PC-3 (cell line): Measurements from ENCODE around the gene CA7. TPM values are rescaled to one million over a fixed set of nuclear protein-coding genes. Genes with fewer than 3 reads are reported as not detected.

ENCODE experiments used
- ATAC-seq: fragments of 200-7000 bp; cut with Tn5 transposase; 2 replicates; pipeline ENCODE4 v1.9.1; 2020; ENCODE audit warnings: mild to moderate bottlenecking, moderate library complexity
- BruUV-seq: library from RNA; stranded (reverse); fragments of 400-500 nt; replicated peaks from 2 replicates; lab custom pipeline; 2021; lab: Mats Ljungman, UMichigan
- CTCF ChIA-PET: fragments of 300-600 bp; sonication (Branson Sonifier 250); formaldehyde crosslinking; loops from one replicate; lab custom pipeline; 2022; ENCODE audit warnings: antibody characterized with exemption; lab: Charles Lee
- POLR2A ChIA-PET: fragments of 300-600 bp; sonication (Branson Sonifier 250); formaldehyde crosslinking; loops from one replicate; lab custom pipeline; 2022; ENCODE audit warnings: antibody characterized with exemption; ENCODE audit not compliant: unreplicated experiment; lab: Charles Lee
- DNase-seq: peaks from one replicate; pipeline ENCODE4 v3.0.0-alpha.2; 2015
- H2AFZ ChIP-seq: fragments of 300-600 bp; sonication (generic); 2 replicates; pipeline ENCODE4 v1.6.0; 2016; ENCODE audit warnings: antibody characterized with exemption, low read length
- H3F3A ChIP-seq: fragments of 300-600 bp; sonication (generic); one replicate; pipeline ENCODE4 v1.6.0; 2017; ENCODE audit warnings: antibody characterized with exemption, low read length, control low read depth, mild to moderate bottlenecking; ENCODE audit not compliant: unreplicated experiment
- H3K27ac ChIP-seq: fragments of 300-600 bp; sonication (generic); 2 replicates; pipeline ENCODE4 v1.5.1; 2016; ENCODE audit warnings: mild to moderate bottlenecking, low read length
- H3K27me3 ChIP-seq: fragments of 300-600 bp; sonication (generic); 2 replicates; pipeline ENCODE4 v1.6.1; 2016; ENCODE audit warnings: low read length, mixed read lengths
- H3K36me3 ChIP-seq: fragments of 300-600 bp; sonication (generic); 2 replicates; pipeline ENCODE4 v1.6.1; 2016; ENCODE audit warnings: low read depth, mixed run types, low read length, mixed read lengths
- H3K4me1 ChIP-seq: fragments of 300-600 bp; sonication (generic); 2 replicates; pipeline ENCODE4 v1.5.1; 2016; ENCODE audit warnings: low read length; ENCODE audit not compliant: insufficient read depth
- H3K4me2 ChIP-seq: fragments of 300-600 bp; sonication (generic); 2 replicates; pipeline ENCODE4 v1.6.0; 2016; ENCODE audit warnings: low read length
- H3K4me3 ChIP-seq: fragments of 300-600 bp; sonication (generic); 2 replicates; pipeline ENCODE4 v1.5.1; 2016; ENCODE audit warnings: mild to moderate bottlenecking, low read length, mixed read lengths
- H3K79me2 ChIP-seq: fragments of 300-600 bp; sonication (generic); 2 replicates; pipeline ENCODE4 v1.6.1; 2017; ENCODE audit warnings: low read length, mixed read lengths
- H3K9ac ChIP-seq: fragments of 300-600 bp; sonication (generic); 2 replicates; pipeline ENCODE4 v1.6.0; 2016; ENCODE audit warnings: mild to moderate bottlenecking, low read length
- H3K9me2 ChIP-seq: fragments of 300-600 bp; sonication (generic); replicated peaks from 2 replicates; pipeline ENCODE4 v1.6.1; 2016; ENCODE audit warnings: mixed run types, low read length, mixed read lengths
- H3K9me3 ChIP-seq: fragments of 300-600 bp; sonication (generic); 2 replicates; pipeline ENCODE4 v1.6.1; 2016; ENCODE audit warnings: low read length, mixed read lengths
- H4K20me1 ChIP-seq: fragments of 300-600 bp; sonication (generic); 2 replicates; pipeline ENCODE4 v1.6.1; 2016; ENCODE audit warnings: low read length, mixed read lengths
- EZH2 ChIP-seq: fragments of 300-600 bp; sonication (generic); IDR thresholded peaks from one replicate; pipeline ENCODE4 v1.6.1; 2017; ENCODE audit warnings: antibody characterized with exemption, mild to moderate bottlenecking, low read length; ENCODE audit not compliant: unreplicated experiment
- EZH2phosphoT487 ChIP-seq: fragments of 300-600 bp; sonication (generic); IDR thresholded peaks from 2 replicates; pipeline ENCODE4 v1.6.1; 2018; ENCODE audit warnings: mild to moderate bottlenecking, antibody characterized with exemption, low read length, borderline replicate concordance
- intact Hi-C: fragments of 100-400 bp; cut with micrococcal nuclease; formaldehyde crosslinking; loops from 2 replicates; pipeline ENCODE4 v1.9.0; 2023
- total RNA-seq: library from RNA; depleted of rRNA; stranded (reverse); fragments of >200 nt; gene quantifications from 2 replicates; pipeline ENCODE4 v1.2.3, GENCODE V29; 2014
- TF ChIP-seq, protein P1 (sequence below): fragments of 300-600 bp; sonication (generic); conservative IDR thresholded peaks from 2 replicates; pipeline ENCODE4 v1.5.1; 2017; ENCODE audit warnings: antibody characterized with exemption, low read depth, mild to moderate bottlenecking, low read length

The CA7 gene
- total RNA-seq, 1 experiment from 2014 or later, result not detected

DNA sequence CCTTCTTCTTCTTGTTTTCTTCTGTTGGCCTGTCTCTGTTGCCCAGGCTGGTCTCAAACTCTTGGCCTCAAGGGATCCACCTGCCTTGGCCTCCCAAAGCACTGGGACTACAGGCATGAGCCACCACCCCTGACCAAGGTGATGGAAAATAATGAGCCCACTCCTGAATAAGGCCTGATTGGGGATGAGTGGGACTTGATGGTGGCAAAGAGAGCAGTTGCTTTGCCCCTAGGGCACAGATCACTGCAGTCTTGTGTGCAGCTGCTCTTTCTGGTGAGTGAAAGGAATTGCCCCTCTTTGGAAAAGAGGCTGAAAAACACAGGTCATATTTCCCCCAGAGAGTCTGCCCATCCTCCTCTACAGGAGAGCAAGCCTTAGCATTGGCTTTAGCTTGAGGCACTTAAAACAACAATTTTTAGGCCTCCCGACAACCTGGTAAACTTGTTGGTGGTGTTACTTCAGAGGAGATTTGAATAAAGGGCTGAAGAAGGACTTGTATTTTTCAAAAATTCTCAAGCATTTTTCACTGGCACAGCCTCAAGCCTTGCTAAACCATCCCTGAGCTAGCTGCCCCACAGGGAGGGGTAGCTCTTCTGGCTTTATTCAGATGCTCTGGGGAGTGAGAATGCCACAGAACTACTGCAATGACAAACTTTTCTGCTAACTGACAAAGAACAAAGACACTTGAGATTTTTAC is 30.0 kb downstream of the CA7 start:
- no peak for ATAC-seq
- Histone ChIP-seq H3K4me3 (no peak overlapping the region), H3K9ac (no peak overlapping the region), H3K4me2 (no peak overlapping the region), H3K4me1 (peaks cover 9% of the 10 kb centered on the region), H2AFZ (no peak overlapping the region), H3K9me3 (no peaks in the 10 kb centered on the region), H3F3A (no peaks in the 10 kb centered on the region), H3K36me3 (no peaks in the 10 kb centered on the region), H3K27ac (no peak overlapping the region), H3K79me2 (no peaks in the 10 kb centered on the region), H4K20me1 (no peaks in the 10 kb centered on the region), H3K27me3 (no peaks in the 10 kb centered on the region), H3K9me2 (no peaks in the 10 kb centered on the region)
- ChIA-PET CTCF (no interaction called here), POLR2A (no interaction called here)
- no TSS peak for BruUV-seq
- intact Hi-C loops, result no loop called here
- peak; percentile 8 for DNase-seq
- TF ChIP-seq EZH2phosphoT487 (no peak), EZH2 (no peak)
- TF ChIP-seq, protein P1, sequence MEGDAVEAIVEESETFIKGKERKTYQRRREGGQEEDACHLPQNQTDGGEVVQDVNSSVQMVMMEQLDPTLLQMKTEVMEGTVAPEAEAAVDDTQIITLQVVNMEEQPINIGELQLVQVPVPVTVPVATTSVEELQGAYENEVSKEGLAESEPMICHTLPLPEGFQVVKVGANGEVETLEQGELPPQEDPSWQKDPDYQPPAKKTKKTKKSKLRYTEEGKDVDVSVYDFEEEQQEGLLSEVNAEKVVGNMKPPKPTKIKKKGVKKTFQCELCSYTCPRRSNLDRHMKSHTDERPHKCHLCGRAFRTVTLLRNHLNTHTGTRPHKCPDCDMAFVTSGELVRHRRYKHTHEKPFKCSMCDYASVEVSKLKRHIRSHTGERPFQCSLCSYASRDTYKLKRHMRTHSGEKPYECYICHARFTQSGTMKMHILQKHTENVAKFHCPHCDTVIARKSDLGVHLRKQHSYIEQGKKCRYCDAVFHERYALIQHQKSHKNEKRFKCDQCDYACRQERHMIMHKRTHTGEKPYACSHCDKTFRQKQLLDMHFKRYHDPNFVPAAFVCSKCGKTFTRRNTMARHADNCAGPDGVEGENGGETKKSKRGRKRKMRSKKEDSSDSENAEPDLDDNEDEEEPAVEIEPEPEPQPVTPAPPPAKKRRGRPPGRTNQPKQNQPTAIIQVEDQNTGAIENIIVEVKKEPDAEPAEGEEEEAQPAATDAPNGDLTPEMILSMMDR, result no peak

DNA sequence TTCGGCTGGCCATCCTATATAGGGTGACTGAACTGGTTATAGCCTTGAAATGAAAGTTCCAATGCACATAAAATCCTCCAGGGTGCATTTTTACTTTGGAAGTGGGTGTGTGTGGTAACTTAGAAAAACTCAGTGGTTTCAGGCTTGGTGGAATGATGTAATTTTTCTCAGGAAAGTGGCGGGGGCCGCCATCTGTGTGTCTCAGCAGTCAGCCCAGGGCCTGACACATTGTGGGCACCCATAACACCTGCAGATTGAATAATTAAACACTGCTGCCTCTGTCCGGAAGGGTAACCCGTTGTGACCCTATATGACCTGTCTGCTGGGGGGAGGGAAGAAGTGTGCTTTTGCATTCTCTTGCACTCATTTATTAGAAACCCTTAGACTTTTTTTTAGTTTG is 33.9 kb downstream of the CA7 start:
- BruUV-seq, result no TSS peak
- POLR2A ChIA-PET, result no interaction called here
- H3K4me1 ChIP-seq, result peaks cover 14% of the 10 kb centered on the region; the same call in 1 of the 2 replicates
- no peaks in the 10 kb centered on the region for H3K36me3 ChIP-seq
- no peak overlapping the region for H2AFZ ChIP-seq
- DNase-seq, result no peak
- no peaks in the 10 kb centered on the region for H3K9me3 ChIP-seq
- H3K27ac ChIP-seq, result no peak overlapping the region
- no peaks in the 10 kb centered on the region for H3K9me2 ChIP-seq
- TF ChIP-seq EZH2, result no peak
- no peak overlapping the region for H3K9ac ChIP-seq
- no peaks in the 10 kb centered on the region for H4K20me1 ChIP-seq
- peaks cover 14% of the 10 kb centered on the region for H3K79me2 ChIP-seq
- H3K4me2 ChIP-seq, result no peak overlapping the region
- H3F3A ChIP-seq, result no peaks in the 10 kb centered on the region
- ATAC-seq, result no peak
- CTCF ChIA-PET, result no interaction called here
- no peaks in the 10 kb centered on the region for H3K27me3 ChIP-seq
- H3K4me3 ChIP-seq, result no peak overlapping the region
- intact Hi-C loops, result no loop called here

GRCh38 chr16:66880288-66881013 is 36.2 kb downstream of the CA7 start, which contains the start of gene PDP2:
PDP2 (plus strand) TSS chr16:66880515; CDS start chr16:66884285, 3,770 bp downstream.
- DNase-seq, result peak; percentile 89
- H3K27me3 ChIP-seq, result no peaks in the 10 kb centered on the region
- H3F3A ChIP-seq, result no peaks in the 10 kb centered on the region
- peak within 1 kb of the TSS; percentile 96 for H3K4me2 ChIP-seq
- peaks cover 8% of the 10 kb centered on the region for H3K36me3 ChIP-seq
- ATAC-seq, result peak; percentile 100
- H2AFZ ChIP-seq, result peak within 1 kb of the TSS; percentile 94
- H3K27ac ChIP-seq, result no peak within 1 kb of the TSS
- H3K9me3 ChIP-seq, result no peaks in the 10 kb centered on the region
- no peaks in the 10 kb centered on the region for H3K9me2 ChIP-seq
- CTCF ChIA-PET, result interaction anchor here (0.5 to 0.8 kb wide), 2 partner anchors 50 to 139 kb away, joined by 3 read pairs; partner anchors contain the start of gene NAE1
- TSS peak; percentile 42 for BruUV-seq
- H3K4me3 ChIP-seq, result peak within 1 kb of the TSS; percentile 96
- TF ChIP-seq EZH2 (no peak), EZH2phosphoT487 (no peak)
- TF ChIP-seq, protein P1, result no peak
- H3K79me2 ChIP-seq, result peaks cover 14% of the 10 kb centered on the region
- H3K4me1 ChIP-seq, result peaks cover 9% of the 10 kb centered on the region; the same call in 1 of the 2 replicates
- H3K9ac ChIP-seq, result peak within 1 kb of the TSS; percentile 75
- no peaks in the 10 kb centered on the region for H4K20me1 ChIP-seq
- POLR2A ChIA-PET, result no interaction called here
- intact Hi-C loops, result no loop called here
